GM18909 (cell line): Measurements from ENCODE around the gene OSCP1.

Experiments
- ATAC-seq: cut with Tn5 transposase; IDR thresholded peaks from one replicate; pipeline ENCODE4 v1.9.1; 2021; ENCODE audit warnings: mild to moderate bottlenecking; ENCODE audit not compliant: unreplicated experiment, poor library complexity

Gene OSCP1

DNA sequence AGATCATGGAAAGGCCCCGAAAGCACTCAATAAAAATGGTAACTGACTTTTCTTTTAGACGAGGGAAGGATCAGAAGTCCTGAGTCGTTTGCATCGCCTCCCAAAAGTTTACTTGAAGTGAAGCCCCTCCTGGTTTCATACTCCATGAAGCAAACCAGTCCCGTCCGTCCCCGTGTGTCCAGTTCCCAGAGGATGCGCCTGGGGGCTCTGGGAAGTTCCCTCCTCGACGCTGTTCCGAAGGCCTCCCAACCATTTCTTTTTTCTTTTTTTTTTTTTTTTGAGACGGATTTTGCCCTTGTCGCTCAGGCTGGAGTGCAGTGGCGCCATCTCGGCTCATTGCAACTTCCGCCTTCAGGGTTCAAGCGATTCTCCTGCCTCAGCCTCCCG, 661 bp upstream of the OSCP1 start:
- no peak for ATAC-seq

DNA sequence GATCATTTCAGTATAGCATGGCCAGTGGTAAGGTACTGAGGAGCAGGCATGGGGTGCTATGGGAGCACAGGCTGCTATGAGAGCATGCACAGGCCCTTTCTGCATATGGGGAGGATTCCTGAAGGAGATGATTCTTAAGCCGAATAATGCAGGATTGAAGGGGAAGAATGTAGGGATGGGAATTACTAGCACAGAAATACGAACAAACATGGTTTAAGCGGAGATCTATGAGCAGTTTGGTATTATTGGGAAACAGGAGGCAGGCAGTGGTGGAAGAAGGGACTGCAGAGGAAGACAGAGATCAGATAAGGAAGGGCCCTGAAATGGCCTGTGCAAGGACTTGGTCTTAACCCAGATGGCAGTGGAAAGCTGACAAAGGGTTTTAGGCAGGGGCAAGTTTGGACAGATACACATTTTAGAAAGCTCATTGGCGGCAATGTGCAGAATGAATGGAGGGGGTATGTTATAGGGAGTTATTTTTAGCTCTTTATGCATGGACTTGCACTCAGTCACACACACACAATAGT, 1.7 kb downstream of the OSCP1 start:
- ATAC-seq: no peak

DNA sequence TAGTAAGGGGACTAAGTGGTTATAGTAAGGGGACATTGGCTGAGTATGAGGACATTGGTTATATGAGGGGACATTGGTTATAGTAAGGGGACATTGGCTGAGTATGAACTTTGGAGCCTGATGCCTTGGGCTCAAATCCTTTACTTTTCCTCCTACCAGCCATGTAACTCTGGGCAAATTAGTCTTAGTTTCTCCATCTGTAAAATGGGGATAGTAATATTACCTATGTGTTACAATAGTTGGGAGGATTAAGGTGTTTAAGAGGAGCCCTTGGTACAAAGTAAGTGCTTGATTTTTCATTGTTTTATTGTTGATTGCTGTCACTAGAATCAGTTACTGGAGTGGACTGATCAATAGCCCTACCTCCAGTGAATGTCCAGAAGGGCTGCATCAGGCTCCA, 2.8 kb downstream of the OSCP1 start:
- ATAC-seq: no peak

DNA sequence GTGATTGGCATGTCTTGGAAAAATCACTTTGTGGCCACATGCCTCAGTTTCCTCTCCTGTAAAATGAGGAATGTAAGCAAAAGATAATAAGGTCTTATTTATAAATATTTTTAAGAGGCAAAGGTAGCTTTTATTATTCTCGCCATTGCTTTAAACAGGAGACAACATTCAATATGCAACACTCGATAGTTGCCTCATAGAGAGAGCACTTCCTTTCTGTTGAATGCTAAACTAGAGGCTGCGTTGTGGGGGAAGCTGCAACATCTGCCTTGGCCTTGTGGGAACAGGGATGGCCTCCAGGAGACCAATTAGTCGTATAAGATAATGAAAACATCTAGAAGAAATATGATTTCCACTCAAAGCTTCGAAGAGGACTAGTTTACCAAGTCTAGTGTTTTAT, 3.5 kb downstream of the OSCP1 start:
- no peak for ATAC-seq

DNA sequence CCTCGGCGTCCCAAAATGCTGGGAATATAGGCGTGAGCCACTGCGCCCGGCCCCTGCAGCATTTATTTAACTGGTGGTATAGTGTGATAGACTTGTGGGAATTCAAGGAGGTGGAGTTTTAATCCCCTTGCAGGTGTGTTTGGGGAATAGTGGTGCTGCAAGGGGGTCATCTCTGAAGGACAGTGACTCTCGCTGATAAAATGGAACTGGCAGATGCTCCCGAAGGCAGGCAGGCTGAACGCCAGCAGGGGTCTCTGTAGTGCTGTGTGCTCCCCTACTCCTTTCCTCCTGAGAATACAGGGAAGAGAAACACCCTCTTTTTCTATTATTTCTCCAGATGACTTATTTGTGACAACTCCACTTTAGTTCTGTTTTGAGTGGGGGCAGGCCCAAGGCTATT, 4.0 kb downstream of the OSCP1 start:
- ATAC-seq: no peak

DNA sequence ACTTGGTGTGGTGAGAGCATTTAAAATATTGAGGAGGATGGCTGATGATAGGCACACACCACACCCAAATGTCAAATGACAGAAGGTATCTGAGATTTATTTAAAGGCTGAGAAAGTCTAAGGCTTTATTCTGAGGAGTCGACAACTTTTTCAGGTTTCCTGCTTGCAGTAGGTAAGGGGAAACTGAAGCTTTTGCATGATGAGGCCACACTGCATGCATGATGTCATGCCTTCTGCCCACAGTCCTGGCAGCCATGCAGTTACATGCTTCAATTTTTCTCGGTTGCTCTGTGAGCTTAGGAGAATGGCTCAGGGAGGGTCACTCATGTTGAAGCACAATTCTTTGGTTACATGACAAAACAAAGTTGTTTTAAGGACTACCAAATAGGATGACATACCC, 7.0 kb downstream of the OSCP1 start:
- ATAC-seq: no peak

DNA sequence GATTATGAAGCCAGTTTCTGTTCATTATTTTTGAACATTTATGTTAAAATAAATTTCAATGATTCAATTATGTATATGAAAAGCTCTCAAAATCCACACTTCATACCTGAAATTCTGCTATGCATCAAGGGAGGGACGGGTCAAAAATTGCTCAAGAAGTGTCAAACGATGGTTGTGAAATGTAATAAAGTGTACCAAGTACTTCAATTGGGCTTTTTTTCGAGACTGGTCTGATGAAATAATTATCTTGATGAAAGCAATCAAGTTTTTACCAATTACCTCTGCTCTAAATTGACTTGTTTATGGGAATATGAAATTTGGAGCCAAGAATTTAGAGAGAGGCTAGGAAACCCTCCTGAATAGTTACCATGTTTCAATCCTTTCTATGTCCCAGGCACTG, 7.9 kb downstream of the OSCP1 start:
- ATAC-seq: no peak

DNA sequence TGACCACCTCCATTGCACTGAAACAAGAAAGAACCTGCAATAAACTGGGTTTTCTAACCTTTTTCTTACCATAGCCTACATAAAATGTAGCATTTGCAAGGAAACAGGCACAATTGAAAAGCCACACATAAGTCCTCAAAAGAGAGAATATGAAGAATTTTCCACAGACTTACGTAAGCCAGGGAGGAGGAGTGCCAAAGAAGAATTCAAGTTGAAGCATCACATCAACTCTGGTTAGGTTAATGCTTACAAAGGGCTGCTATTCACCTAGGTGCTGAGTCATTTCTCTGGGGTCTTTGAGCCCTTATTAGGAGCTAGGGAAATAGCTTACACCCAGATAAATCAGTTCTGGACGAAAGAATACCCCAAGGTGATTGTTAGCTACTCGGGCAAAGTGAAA, 9.6 kb downstream of the OSCP1 start:
- no peak for ATAC-seq

DNA sequence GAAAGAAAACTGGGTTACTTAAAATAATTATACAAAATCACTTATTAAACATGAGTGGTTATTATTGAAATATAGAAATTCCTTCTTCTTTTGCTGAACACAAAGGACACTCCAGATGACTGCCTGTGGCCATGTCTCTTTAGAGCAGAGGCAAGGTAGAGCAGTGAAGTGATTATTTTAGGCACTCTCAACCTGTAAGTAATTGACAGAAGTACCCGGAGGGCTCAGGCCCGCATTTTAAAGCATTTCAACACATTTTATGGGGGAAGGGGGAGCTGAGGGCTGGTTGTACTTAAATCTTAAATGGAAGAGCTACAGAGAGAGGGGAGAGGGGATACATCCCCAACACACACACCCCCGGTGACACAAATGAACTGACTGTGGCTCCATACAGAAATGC, 10.2 kb downstream of the OSCP1 start:
- ATAC-seq: no peak

DNA sequence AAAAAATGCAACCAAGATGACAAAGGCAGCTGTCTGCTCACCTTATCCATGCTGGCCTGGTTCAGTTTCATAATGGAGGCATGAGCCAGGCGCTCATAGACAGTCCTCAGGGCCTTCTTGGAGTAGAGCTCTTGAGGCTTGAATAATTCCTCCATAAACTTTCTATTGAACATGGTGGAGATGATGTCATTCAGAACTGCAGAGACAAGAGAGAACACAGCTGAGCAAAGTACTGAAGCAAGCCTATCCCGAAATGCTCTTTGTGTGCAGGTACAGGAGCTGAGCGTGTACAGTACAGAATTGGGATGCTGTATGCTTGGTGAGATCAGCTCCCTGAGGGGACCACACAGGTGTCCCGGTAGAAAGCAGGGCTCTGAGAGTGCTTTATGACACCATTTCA, 11.5 kb downstream of the OSCP1 start:
- ATAC-seq: no peak

DNA sequence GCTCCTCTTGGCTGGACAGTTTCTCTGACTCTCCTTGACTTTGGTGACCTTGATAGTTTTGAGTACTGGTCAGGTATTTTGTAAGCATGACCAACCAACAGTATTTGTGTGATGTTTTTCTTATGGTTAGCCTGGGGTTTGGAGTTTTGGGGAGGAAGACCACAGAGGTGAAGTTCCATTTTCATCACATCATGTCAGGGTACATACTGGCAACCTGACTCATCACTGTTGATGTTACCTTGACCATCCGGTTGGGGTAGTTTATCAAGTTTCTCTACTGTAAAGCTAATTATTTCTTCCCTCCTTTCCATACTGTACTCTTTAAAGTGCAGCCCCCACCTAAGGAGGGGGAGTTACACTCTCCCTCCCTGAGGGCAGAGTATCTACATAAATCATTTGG, 13.4 kb downstream of the OSCP1 start:
- ATAC-seq: no peak

DNA sequence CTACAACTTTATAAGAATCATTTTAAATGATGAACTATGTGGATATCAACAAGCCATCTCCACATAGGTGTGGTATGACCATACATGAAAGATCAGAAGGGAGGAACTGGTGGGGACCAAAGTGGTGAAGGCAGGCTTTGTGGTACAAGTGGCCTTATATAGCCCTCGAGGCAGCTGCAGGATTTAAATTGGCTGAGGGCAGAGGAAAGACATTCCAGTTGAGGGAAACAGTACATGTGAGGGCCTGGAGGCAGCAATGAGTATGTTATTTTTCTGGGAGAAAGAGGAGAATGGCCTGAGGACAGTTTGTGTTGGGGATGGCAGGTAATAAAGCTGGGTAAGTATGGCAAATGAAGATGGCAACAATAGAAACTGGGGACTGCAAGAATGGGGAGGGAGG, 17.1 kb downstream of the OSCP1 start:
- no peak for ATAC-seq

DNA sequence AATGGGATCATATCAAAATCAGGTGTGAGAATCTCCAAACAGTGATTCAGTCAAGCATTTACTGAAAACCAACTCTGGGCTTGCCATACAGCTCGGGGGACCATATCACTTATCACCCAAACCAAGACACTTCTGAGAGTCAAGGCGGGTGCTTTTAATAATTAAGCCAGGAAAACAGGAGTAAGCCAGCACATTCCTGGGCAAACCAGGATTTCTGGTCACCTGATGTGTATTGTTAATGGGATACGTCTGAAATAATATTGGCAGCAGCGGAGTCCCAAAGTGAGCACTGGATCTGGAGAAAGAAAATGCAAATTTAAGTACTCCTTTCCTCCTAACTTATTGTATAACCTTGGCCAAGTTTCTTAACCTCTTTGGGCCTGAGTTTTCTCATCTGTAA, 17.6 kb downstream of the OSCP1 start:
- ATAC-seq: no peak

DNA sequence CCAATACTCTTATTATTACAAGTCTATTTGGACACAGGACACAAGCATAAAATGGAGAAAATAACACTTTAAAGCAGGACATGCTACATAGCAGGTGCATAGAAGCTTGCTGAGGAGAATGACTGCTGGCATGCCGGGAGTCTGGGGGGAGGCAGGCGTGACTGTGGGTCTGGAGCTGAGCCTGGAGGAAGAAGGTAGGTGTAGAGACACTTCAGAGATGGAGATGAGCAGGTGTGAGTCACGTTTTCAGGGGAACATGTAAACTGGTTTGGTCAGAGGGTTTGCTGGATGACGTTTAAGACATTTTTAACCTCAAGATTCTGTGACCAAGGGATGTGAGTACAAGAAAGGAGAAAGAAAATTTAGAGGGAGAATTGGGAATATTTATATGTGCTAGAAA, 24.5 kb downstream of the OSCP1 start:
- no peak for ATAC-seq

DNA sequence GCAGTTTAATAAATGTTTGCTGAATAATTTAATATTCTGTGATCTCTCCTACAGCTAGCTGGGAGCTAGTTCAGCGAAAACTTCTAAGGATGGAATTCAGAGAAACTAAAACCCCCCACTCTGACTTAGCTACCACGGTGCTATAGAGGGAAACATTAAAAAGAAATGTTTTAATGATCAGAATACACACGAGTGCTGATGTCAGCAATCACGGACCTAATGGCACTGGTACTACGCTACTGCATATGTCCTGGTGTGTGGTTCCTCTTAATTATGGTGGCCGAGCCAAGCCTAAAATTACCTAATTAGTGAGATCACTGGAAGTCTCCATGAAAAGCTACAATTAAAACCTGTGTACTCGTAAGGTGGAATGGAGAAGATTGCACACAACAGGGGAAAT, 28.6 kb downstream of the OSCP1 start:
- no peak for ATAC-seq

DNA sequence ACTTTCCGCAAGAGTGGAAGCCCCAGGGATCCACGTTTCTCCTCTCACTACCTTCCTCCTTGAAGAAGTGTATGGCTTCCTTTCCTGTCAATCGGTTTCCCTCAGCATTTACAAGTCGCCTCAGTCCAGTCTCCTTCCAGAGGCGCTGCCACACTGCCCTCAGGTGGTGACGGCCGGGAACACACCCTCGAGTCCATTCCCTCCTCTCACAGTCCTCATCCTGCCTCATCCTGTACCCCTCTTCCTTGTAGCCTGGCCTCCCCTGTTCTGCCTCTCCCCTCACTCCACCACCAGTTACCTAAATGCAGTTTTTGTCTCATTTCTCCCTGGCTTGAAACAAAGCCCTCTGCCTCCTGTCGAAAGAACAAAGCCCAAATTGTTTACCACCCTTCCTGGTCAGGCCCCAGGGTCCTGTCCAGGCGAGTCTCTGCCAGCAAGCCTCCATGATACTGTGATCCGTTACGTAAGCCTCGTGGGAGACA, 29.4 kb downstream of the OSCP1 start:
- no peak for ATAC-seq

DNA sequence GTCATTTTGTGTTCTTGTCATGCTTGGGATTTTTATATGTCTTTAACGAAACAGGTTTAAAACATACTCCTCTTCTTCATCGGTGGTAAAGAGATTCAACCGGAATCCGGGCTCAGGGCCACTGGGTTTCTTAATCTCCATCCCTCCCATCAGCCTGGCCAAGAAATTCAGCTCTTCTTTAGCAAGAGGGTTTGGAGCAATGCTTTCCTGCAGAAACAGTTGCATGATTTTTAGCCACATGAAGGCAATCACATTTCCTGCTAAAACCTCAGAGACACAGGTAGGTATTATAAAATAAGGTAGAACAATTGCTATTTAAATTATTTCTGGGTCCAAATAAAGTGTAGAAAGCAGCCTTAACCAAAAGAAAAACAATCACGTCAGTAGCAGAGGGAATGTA, 29.8 kb downstream of the OSCP1 start:
- no peak for ATAC-seq

DNA sequence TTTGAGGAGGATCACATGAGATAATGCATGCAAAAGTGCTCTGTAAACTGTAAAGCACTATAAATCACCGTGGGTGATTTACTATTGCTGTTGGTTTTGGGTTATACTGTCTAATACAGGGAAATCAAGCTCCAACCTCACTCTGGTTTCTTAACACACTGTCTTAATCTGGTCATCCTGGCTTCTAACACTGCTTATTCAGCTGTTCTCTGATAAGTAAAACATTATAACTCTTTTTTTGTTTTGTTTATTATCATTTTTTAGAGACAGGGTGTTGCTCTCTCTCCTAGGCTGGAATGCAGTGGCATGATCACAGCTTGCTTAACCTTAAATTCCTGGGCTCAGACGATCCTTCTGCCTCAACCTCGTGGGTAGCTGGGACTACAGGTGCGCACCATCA, 30.7 kb downstream of the OSCP1 start:
- ATAC-seq: no peak

DNA sequence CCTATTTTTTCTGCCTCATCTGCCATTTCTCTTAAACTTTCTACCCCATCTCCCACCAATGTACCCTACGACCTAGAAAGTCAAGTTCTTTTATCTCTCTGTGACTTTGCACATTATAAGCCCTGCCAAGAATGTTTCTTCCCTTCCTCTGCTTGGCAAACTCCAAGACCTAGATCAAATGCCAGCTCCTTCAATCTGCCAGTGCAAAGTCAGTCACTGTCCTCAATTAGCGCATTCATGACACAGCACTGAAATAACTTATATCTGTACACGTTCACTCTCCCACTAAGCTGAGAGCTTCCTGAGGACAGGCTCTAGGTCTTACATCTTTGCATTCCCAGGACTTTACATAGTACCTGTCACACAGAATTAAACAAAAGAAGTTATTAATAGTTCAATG, 31.1 kb downstream of the OSCP1 start:
- ATAC-seq: no peak

DNA sequence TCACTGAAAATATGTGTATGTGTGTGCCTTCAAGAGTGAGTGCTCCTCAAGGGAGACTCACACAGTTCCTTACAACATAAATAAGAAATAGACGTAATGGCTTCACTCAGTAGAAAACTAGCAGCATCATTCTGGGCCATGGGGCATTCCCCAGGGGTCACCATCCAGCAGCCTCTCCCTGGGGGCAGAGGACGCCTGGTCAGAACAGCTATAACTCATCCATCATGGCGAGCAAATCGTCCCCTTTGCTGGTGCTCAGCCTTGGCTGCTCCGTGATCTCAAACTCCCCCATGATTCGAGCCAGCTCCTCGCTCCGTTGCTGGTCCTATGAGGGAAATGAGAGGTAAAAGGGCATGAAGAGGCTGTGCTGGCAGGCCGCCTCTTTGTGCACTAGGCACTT, 32.3 kb downstream of the OSCP1 start:
- ATAC-seq: no peak

DNA sequence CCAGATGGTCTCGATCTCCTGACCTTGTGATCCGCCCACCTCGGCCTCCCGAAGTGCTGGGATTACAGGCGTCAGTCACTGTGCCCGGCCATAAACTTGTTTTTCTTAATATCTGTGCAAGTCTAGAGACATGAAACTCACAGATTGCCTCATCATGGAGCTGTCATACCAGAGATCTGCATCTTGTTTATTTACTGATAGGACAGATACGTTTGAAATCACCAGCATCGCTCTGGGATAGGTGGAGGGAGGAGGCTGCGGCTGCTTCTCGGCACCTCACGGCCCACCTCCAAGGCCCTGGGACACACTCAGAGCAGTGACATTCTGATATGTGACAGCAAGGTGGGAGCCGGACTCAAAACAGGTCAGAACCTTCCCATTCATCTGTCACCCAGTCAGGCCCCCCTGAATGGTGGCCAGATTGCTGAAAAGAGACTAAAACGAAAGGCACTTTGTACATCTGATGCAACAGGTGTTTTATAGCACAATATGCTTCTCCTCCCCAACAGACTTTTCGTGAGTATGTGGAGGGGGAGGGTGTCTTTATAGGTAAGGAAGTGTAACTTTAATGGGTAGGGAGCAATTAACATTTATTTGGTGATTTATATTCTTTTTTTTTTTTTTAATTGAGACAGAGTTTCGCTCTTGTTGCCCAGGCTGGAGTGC, 34.5 kb downstream of the OSCP1 start:
- no peak for ATAC-seq

DNA sequence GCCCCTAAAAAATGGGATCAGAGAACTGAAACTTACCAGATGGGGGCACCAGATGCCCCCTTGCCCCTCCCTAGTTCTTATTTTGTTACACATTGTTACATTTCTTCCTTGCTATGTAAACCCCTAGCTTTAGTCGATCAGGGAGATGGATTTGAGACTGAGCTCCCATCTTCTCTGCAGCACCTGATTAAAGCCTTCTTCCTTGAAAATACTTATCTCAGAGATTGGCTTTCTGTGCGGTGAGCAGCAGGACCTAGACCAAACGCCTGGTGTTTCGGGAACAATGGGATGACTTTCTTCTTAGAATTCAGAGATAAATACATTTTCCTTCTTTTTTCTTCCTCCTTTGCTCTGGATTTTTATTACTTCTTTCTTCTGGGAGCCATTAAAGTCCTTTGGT, 35.9 kb downstream of the OSCP1 start:
- no peak for ATAC-seq
